Epidermal melanocyte (primary cell): ENCODE measurements around the gene LUZP1.

Experiments
- DNase-seq: peaks from one replicate; pipeline ENCODE4 v3.0.0; 2011; ENCODE audit warnings: low spot score; ENCODE audit not compliant: insufficient read length

Gene LUZP1

DNA sequence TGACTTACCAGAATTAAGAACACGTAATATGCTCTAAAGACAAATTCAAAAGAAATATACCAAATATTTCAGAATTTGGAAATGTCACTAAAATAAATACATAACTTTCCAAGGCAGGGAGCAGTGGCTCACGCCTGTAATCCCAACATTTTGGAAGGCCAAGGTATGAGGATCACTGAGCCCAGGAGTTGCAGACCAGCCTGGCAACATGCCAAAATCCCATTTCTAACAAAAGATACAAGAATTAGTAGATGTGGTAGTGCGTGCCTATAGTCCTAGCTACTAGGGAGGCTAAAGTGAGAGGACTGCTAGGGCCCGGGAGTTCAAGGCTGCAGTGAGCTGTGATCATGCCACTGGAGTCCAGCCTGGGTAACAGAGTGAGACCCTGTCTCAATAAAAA is 11.7 kb downstream of the LUZP1 start:
- no peak for DNase-seq

GRCh38 chr1:23152966-23153684 is 15.5 kb downstream of the LUZP1 start:
- DNase-seq = no peak

DNA sequence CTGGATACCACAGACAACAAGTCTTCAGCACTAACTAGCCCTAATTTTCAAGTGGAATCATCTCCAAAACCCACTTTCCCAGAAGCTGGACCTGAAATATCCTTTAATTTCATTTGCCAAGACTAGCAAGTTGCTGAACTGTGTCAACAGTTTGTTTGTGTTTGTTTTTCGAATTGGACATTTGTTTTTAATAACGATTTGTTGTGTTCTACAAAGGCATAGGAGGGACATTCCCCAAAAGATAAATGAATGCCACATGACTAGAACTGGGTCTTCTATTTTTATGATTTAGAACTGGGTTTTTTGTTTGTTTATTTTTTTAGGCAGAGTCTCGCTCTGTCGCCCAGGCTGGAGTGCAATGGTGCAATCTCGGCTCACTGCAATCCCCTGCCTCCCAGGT is 17.9 kb downstream of the LUZP1 start:
- no peak for DNase-seq

- no peak for DNase-seq
These were observed 18.5 kb downstream of the LUZP1 start for GRCh38 chr1:23150125-23150524.

DNA sequence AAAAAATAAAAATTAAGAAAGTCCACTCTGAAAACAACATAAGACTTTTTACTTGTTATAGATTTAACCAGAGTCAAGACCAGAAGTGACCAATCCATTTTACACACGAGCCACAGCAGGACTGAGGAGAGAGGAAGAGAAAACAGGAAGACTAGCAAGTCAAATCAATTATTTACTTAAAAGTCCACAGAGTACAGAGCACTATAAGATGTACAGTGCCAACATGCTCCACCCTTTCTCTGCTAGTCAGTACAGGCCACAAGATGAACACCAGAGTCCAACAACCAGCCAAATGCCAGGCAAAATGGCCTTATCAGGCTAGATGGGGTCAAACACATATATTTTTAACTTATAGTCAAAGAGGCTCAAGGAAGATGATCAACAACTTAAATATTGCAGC is 19.5 kb downstream of the LUZP1 start:
- DNase-seq = no peak

DNA sequence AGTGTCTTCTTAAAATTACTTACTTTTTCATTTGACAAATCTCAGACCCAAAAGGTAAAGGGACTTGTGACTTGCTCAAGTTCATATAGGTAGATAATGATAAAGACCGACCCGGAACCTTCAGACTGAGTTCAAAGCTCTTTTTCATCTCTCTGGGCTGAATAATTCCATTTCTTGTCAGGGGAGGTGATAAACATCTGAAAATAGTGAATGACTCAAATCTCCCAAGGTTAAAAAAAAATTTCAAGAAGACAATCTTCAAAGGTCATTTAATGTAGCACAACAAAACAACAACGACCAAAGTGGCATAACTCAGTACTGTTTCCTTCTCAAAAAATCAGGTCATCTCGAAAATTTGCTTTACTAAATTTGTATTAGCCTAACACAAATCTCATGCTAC is 20.6 kb downstream of the LUZP1 start:
- DNase-seq = no peak

- DNase-seq = no peak
These were observed 27.6 kb downstream of the LUZP1 start for GRCh38 chr1:23140940-23141596.

GRCh38 chr1:23135268-23135667 is 33.4 kb downstream of the LUZP1 start:
- DNase-seq = no peak

DNA sequence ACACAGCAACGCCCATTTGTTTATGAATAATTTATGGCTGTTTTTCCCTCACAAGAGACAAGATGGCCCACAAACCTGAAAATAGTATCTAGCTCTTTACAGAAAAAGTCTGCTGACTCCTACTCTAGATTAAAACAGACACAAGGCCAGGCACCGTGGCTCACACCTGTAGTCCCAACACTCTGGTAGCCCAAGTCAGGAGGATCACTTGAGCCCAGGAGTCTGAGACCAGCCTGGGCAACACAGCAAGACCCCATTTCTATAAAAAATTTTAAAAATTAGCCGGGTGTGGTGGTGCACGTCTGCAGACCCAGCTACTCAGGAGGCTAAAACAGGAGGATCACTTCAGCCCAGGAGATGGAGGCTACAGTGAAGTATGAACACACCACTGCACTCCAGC is 34.6 kb downstream of the LUZP1 start:
- DNase-seq = no peak

GRCh38 chr1:23133587-23133986 is 35.1 kb downstream of the LUZP1 start:
- no peak for DNase-seq

GRCh38 chr1:23132033-23132432 is 36.6 kb downstream of the LUZP1 start:
- DNase-seq = no peak

DNA sequence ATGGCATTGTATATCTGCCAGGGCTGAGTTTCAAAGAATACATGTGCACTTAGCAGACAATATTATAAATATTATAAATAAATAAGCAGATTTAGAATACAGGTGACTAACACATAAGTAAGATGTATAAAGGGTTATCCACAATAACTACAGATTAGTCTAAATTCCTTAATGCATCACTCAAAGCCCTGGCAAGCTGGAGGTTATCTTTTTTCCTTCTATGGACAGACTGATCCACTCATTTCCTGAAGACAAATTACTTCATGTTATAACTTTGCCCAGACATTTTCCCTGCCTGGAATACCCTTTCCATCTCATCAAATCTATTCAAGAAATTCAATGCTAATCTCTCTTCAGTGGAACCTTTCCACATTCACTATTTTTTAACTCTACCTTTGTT is 38.8 kb downstream of the LUZP1 start:
- no peak for DNase-seq

DNA sequence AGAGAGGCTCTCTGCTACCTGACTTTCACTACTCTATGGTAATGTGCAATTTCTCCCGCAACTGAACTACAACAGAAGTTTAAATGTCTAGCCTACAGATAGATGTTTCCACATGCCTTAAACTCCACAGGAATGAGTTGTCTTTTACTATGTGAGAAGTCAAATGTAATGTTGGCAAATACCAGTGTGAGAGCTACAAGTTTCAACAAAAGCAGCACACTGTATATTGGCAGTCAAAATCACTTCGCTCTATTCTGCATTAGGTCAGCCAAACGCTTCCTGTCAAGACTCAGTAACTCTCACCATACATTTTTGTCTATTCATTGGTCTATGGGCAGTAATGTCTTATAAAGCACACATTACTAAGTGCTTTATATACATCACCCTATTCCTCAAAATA is 41.9 kb downstream of the LUZP1 start:
- no peak for DNase-seq

DNA sequence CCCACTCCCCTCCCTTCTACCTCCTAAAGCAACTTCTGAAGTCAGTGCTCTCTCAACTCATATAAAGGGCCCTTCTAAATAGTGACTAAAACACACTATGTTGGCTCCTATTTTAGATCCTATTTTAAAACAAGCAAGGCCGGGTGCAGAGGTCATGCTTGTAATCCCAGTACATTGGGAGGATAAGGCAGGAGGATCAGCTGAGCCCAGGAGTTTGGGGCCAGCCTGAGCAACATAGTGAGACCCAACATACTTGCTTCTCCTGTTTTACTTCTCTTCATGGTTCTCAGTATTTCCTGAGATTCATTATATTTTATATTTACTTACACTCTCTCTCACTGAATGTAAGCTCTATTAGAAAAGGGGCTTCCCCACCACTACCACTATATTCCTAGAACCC is 42.5 kb downstream of the LUZP1 start:
- DNase-seq = no peak

DNA sequence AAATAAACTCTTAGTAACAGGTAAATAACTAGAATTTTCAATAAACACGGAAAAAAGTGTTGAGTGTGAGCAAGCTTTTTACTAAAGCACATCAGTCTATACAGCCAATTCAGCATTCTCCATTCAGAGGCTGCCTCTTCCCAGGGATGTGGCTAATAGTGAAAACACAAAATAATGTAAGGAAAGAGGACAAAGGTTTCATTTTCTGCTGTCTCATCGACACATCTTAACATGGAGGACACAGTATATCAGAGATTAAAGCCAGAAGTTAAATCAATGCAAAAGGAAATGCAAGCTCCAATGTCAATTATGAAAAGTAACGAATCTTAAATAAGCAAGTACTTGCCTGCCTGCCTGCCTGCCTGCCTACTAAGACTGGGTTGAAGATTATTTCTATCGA is 43.2 kb downstream of the LUZP1 start:
- DNase-seq = no peak

DNA sequence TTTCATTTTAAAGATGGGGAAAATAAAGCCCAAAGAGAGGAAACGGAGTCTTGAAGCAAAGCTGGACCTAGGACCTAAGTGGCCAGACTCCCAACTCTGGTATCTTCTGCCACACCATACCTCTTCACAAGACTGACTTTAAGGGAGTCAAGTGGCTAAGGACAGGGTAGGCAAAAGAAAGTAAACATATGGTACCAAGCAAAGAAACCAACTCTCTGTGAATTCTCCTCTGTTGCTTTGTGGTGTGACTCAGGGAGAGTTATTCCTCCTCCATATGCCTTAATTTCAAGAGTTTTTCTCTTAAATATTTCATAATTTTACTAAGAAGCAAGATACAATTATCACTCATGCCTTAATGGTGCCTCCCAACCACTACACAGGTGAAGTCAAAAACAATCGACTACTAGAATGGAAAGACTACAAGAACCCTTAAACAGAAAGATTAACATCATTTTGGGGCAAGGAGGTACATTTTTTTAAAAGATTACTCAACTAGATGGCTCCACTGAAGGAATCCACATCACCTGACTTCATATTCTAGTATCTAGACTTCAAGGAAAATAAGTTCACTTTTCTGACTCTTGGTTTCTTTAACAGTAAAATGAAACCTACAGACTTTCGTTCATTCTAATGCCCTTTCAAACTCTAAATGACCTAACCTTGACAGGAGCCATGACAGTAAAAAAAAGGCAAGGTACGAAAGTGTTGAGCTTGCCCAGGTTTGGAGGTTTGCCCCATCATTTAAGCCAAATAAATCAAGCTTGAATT is 44.2 kb downstream of the LUZP1 start:
- DNase-seq = no peak

GRCh38 chr1:23123528-23123927 is 45.1 kb downstream of the LUZP1 start:
- no peak for DNase-seq

DNA sequence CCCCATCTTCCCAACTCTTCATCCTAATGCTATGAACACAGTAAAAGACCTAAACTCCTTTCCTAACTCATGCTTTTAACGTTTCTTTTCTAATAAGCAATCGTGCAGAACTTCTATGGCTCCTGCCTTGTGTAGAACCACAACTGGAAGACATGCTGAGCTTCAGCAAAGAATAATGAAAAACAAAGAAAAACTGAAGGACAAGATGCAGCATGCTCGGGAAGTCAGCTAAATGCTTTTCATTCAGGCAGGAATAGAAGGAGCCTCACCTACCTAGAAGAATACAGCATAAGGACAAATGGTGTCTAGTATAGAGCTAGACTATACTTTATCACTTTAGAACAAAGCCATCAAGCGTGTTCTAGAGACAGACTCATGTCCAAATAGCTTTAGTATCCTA is 45.9 kb downstream of the LUZP1 start:
- DNase-seq = no peak

- DNase-seq = no peak
These were observed 46.5 kb downstream of the LUZP1 start for GRCh38 chr1:23122023-23122748.

DNA sequence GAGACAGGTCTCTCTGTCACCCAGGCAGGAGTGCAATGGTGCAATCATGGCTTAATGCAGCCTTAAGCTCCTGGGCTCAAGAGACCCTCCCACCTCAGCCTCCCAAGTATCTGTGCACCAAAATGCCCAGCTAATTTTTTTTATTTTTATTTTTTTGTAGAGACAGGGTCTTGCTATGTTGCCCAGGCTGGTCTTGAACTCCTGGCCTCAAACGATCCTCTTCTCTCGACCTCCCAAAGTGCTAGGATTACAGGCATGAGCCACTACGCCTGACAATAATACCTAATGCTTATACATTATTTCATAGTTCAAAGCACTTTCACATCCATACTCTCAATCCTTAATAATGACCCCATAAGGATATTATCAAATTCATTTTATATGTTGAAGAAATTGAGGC is 48.3 kb downstream of the LUZP1 start:
- no peak for DNase-seq

DNA sequence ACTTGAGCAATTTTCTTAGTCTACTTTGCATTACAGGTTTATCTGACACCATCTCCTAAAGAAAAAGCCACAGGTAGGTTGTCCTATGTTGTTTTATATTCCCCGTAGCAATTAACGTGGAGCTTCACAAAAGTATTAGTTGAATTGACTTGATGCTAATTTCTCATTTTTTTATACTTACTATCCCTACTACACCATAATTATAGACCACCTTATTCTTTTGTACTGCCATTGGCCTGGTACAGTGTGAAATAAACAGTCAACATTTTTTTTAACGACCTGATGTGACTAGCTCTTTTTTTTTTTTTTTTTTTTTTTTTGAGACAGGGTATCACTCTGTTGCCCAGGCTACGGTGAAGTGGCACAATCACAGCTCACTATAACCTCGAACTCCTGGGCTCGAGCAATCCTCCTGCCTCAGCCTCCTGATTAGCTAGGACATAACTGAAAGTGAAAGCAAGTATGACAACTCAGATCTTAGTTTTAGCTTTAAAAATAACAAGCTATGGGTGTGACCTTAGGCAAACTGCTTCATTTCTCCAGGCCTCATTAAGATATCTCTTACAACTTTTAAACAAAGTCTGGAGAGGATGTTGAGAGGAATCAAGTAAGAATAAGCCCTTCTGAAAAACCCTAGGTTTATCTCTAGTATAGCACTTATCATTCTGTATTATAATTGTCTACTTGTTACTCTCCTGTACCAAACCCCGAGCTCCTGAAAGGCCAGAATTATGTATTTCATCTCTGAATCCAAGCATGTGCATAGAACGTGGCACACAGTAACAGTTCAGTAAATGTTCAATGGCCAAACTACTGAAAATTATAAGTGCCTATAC is 49.5 kb downstream of the LUZP1 start:
- DNase-seq = no peak
